ENCODE results near the gene PIGX. TPM values are rescaled to one million over a fixed set of nuclear protein-coding genes. Genes with fewer than 3 reads are reported as not detected.
A peak's percentile ranks its signal among the peaks of the same experiment; 100 is the strongest.

Gene PIGX
- 10 to 100 TPM; 49.0 to 50.5 TPM for total RNA-seq
- 38.7 TPM for polyA plus RNA-seq

- CTCF ChIA-PET: interaction anchor here (1.4 kb wide), 1 partner anchor 29 kb away, joined by 3 read pairs; no protein-coding TSS in a partner anchor
- no peaks in the 10 kb centered on the region for H3K36me3 ChIP-seq (ENCODE audit: insufficient read depth, low read length)
- Mint-ChIP-seq H3K27me3 (peaks cover 0 to 3% of the 10 kb centered on the region in 2 donors), H3K4me1 (peaks cover 17 to 37% (median 33%) of the 10 kb centered on the region in 3 donors), H3K36me3 (peaks cover 0 to 14% (median 0%) of the 10 kb centered on the region in 3 donors), H3K9me3 (no peaks in the 10 kb centered on the region), H3K27ac (peak within 1 kb of the TSS; percentile 92 to 100 (median 99)), H3K4me3 (peak within 1 kb of the TSS; percentile 86 to 97 (median 90))
- no peaks in the 10 kb centered on the region for H3K9me3 ChIP-seq (ENCODE audit: low read length)
- POLR2A ChIA-PET: interaction anchor here (0.8 to 1.2 kb wide), 6 partner anchors 28 to 154 kb away, joined by 3 to 12 read pairs (median 4); partner anchors contain the start of genes FBXO45, NRROS, PAK2 and WDR53
- H3K4me1 ChIP-seq (ENCODE audit: insufficient read depth, low read length): peaks cover 16% of the 10 kb centered on the region
- peak within 1 kb of the TSS; percentile 95 for H3K27ac ChIP-seq (ENCODE audit: low read depth, low read length)
- no peaks in the 10 kb centered on the region for H3K27me3 ChIP-seq (ENCODE audit: insufficient read depth, low read length, poor library complexity, severe bottlenecking)
- peak; percentile 89 to 96 (median 95) for DNase-seq
- peak within 1 kb of the TSS; percentile 76 for H3K4me3 ChIP-seq (ENCODE audit: low read length)
Observed at GRCh38 chr3:196711838-196712513, at the start of gene PIGX, which contains the start of gene CEP19. TSS of gene PIGX (plus strand) at chr3:196712377. TSS of gene CEP19 (minus strand) at chr3:196712250. CDS start at chr3:196708657, 3,593 bp downstream.

GRCh38 chr3:196662711-196663571, 49.2 kb upstream of the PIGX start:
- POLR2A ChIA-PET: no interaction called here
- Mint-ChIP-seq H3K36me3 (peaks cover 2 to 47% (median 3%) of the 10 kb centered on the region in 3 donors), H3K4me1 (peaks cover 0 to 4% (median 0%) of the 10 kb centered on the region in 3 donors), H3K4me3 (no peak overlapping the region), H3K27ac (peak overlapping the region in 2 of 8 donors; percentile 35 to 66), H3K9me3 (no peaks in the 10 kb centered on the region), H3K27me3 (no peaks in the 10 kb centered on the region)
- Histone ChIP-seq H3K4me1 (ENCODE audit: insufficient read depth, low read length) (no peaks in the 10 kb centered on the region), H3K9me3 (ENCODE audit: low read length) (no peaks in the 10 kb centered on the region), H3K4me3 (ENCODE audit: low read length) (no peak overlapping the region), H3K27me3 (ENCODE audit: insufficient read depth, low read length, poor library complexity, severe bottlenecking) (no peaks in the 10 kb centered on the region), H3K36me3 (ENCODE audit: insufficient read depth, low read length) (no peaks in the 10 kb centered on the region), H3K27ac (ENCODE audit: low read depth, low read length) (no peak overlapping the region)
- CTCF ChIA-PET: interaction anchor here (1.9 kb wide), 1 partner anchor 53 kb away, joined by 4 read pairs; no protein-coding TSS in a partner anchor
- no peak for DNase-seq

- no peak overlapping the region for H3K4me3 Mint-ChIP-seq
- H3K27me3 Mint-ChIP-seq: no peaks in the 10 kb centered on the region
- Histone ChIP-seq H3K36me3 (ENCODE audit: insufficient read depth, low read length) (no peaks in the 10 kb centered on the region), H3K4me1 (ENCODE audit: insufficient read depth, low read length) (peaks cover 14% of the 10 kb centered on the region), H3K27ac (ENCODE audit: low read depth, low read length) (no peak overlapping the region), H3K27me3 (ENCODE audit: insufficient read depth, low read length, poor library complexity, severe bottlenecking) (no peaks in the 10 kb centered on the region), H3K9me3 (ENCODE audit: low read length) (no peaks in the 10 kb centered on the region), H3K4me3 (ENCODE audit: low read length) (no peak overlapping the region)
- CTCF ChIA-PET: no interaction called here
- H3K9me3 Mint-ChIP-seq: no peaks in the 10 kb centered on the region
- no peak for DNase-seq
- POLR2A ChIA-PET: interaction anchor here (0.6 to 0.7 kb wide), 2 partner anchors 53 to 72 kb away, joined by 9 to 11 read pairs; no protein-coding TSS in a partner anchor
- H3K4me1 Mint-ChIP-seq: peaks cover 7 to 12% (median 8%) of the 10 kb centered on the region in 3 donors
- peaks cover 0 to 15% (median 3%) of the 10 kb centered on the region in 3 donors for H3K36me3 Mint-ChIP-seq
- H3K27ac Mint-ChIP-seq: peak overlapping the region in 2 of 8 donors; percentile 12 to 44
Observed at GRCh38 chr3:196666001-196666867, 45.9 kb upstream of the PIGX start.

GRCh38 chr3:196667056-196667825, 44.9 kb upstream of the PIGX start:
- CTCF ChIA-PET: no interaction called here
- Mint-ChIP-seq H3K36me3 (peaks cover 0 to 8% (median 1%) of the 10 kb centered on the region in 3 donors), H3K27me3 (no peaks in the 10 kb centered on the region), H3K9me3 (no peaks in the 10 kb centered on the region), H3K4me3 (no peak overlapping the region), H3K27ac (peak overlapping the region in 1 of 8 donors; percentile 40), H3K4me1 (peaks cover 8 to 18% (median 13%) of the 10 kb centered on the region in 3 donors)
- no peaks in the 10 kb centered on the region for H3K36me3 ChIP-seq (ENCODE audit: insufficient read depth, low read length)
- H3K4me3 ChIP-seq (ENCODE audit: low read length): no peak overlapping the region
- no peaks in the 10 kb centered on the region for H3K27me3 ChIP-seq (ENCODE audit: insufficient read depth, low read length, poor library complexity, severe bottlenecking)
- POLR2A ChIA-PET: interaction anchor here (0.6 to 0.7 kb wide), 2 partner anchors 54 to 73 kb away, joined by 9 to 11 read pairs; no protein-coding TSS in a partner anchor
- H3K27ac ChIP-seq (ENCODE audit: low read depth, low read length): no peak overlapping the region
- no peaks in the 10 kb centered on the region for H3K9me3 ChIP-seq (ENCODE audit: low read length)
- H3K4me1 ChIP-seq (ENCODE audit: insufficient read depth, low read length): peaks cover 14% of the 10 kb centered on the region
- no peak for DNase-seq

GRCh38 chr3:196670339-196670738, 41.8 kb upstream of the PIGX start:
- H3K36me3 Mint-ChIP-seq: peaks cover 0 to 4% (median 1%) of the 10 kb centered on the region in 3 donors
- ChIA-PET POLR2A (interaction anchor here (0.5 kb wide), 1 partner anchor 81 kb away, joined by 4 read pairs; no protein-coding TSS in a partner anchor), CTCF (interaction anchor here (1.8 kb wide), 1 partner anchor 15 kb away, joined by 6 read pairs; no protein-coding TSS in a partner anchor)
- no peaks in the 10 kb centered on the region for H3K9me3 ChIP-seq (ENCODE audit: low read length)
- H3K27me3 ChIP-seq (ENCODE audit: insufficient read depth, low read length, poor library complexity, severe bottlenecking): no peaks in the 10 kb centered on the region
- H3K4me3 ChIP-seq (ENCODE audit: low read length): no peak overlapping the region
- peaks cover 14% of the 10 kb centered on the region for H3K4me1 ChIP-seq (ENCODE audit: insufficient read depth, low read length)
- no peaks in the 10 kb centered on the region for H3K9me3 Mint-ChIP-seq
- peaks cover 8 to 21% (median 13%) of the 10 kb centered on the region in 3 donors for H3K4me1 Mint-ChIP-seq
- no peak overlapping the region for H3K27ac ChIP-seq (ENCODE audit: low read depth, low read length)
- DNase-seq: no peak
- H3K27ac Mint-ChIP-seq: peak overlapping the region in 6 of 8 donors; percentile 4 to 88 (median 69)
- peak overlapping the region in 4 of 7 donors; percentile 7 to 67 (median 34) for H3K4me3 Mint-ChIP-seq
- no peaks in the 10 kb centered on the region for H3K36me3 ChIP-seq (ENCODE audit: insufficient read depth, low read length)
- H3K27me3 Mint-ChIP-seq: no peaks in the 10 kb centered on the region

GRCh38 chr3:196673632-196674031, 38.5 kb upstream of the PIGX start:
- Mint-ChIP-seq H3K27ac (no peak overlapping the region), H3K9me3 (no peaks in the 10 kb centered on the region), H3K4me1 (peaks cover 9 to 28% (median 22%) of the 10 kb centered on the region in 3 donors), H3K27me3 (no peaks in the 10 kb centered on the region), H3K36me3 (peaks cover 0 to 4% (median 0%) of the 10 kb centered on the region in 3 donors), H3K4me3 (no peak overlapping the region)
- H3K27me3 ChIP-seq (ENCODE audit: insufficient read depth, low read length, poor library complexity, severe bottlenecking): no peaks in the 10 kb centered on the region
- ChIA-PET CTCF (interaction anchor here (0.7 to 1.7 kb wide), 2 partner anchors 11 to 64 kb away, joined by 3 to 4 read pairs; no protein-coding TSS in a partner anchor), POLR2A (no interaction called here)
- H3K4me3 ChIP-seq (ENCODE audit: low read length): no peak overlapping the region
- peaks cover 14% of the 10 kb centered on the region for H3K4me1 ChIP-seq (ENCODE audit: insufficient read depth, low read length)
- H3K27ac ChIP-seq (ENCODE audit: low read depth, low read length): no peak overlapping the region
- no peaks in the 10 kb centered on the region for H3K36me3 ChIP-seq (ENCODE audit: insufficient read depth, low read length)
- DNase-seq: no peak
- no peaks in the 10 kb centered on the region for H3K9me3 ChIP-seq (ENCODE audit: low read length)

Data from CD8-positive, alpha-beta memory T cell (primary cell).